OCI-LY1 (cell line): ENCODE results near the gene PODXL2.

ENCODE experiments used
- H2AFZ ChIP-seq: fragments of 200-600 bp; sonication (generic), shearing (Covaris generic); 2 replicates; pipeline ENCODE4 v1.6.0; 2014; ENCODE audit warnings: antibody characterized with exemption, mild to moderate bottlenecking, low read length
- H3F3A ChIP-seq: fragments of 200-600 bp; sonication (generic), shearing (Covaris generic); 2 replicates; pipeline ENCODE4 v1.6.0; 2014; ENCODE audit warnings: mild to moderate bottlenecking, antibody characterized with exemption, low read length, moderate library complexity; ENCODE audit not compliant: insufficient read depth
- H3K27ac ChIP-seq: fragments of 200-600 bp; sonication (generic); 2 replicates; pipeline ENCODE4 v1.5.1; 2014; ENCODE audit warnings: low read length, mixed run types, mild to moderate bottlenecking, low read depth; ENCODE audit not compliant: poor library complexity, severe bottlenecking
- H3K27me3 ChIP-seq: fragments of 200-600 bp; sonication (generic); 2 replicates; pipeline ENCODE4 v1.6.0; 2014; ENCODE audit warnings: antibody characterized with exemption, mild to moderate bottlenecking, low read length, moderate library complexity; ENCODE audit not compliant: insufficient read depth
- H3K36me3 ChIP-seq: fragments of 200-600 bp; sonication (generic); 2 replicates; pipeline ENCODE4 v1.6.1; 2014; ENCODE audit warnings: mild to moderate bottlenecking, antibody characterized with exemption, low read length, moderate library complexity, mixed read lengths; ENCODE audit not compliant: insufficient read depth
- H3K4me1 ChIP-seq: fragments of 200-600 bp; sonication (generic); 2 replicates; pipeline ENCODE4 v1.5.1; 2014; ENCODE audit warnings: mild to moderate bottlenecking, low read length, moderate library complexity; ENCODE audit not compliant: insufficient read depth, severe bottlenecking
- H3K4me2 ChIP-seq: fragments of 200-600 bp; sonication (generic), shearing (Covaris generic); 2 replicates; pipeline ENCODE4 v1.6.1; 2014; ENCODE audit warnings: low read length
- H3K4me3 ChIP-seq: fragments of 200-600 bp; sonication (generic); 2 replicates; pipeline ENCODE4 v1.5.1; 2014; ENCODE audit warnings: low read length, low read depth, mild to moderate bottlenecking, mixed read lengths; ENCODE audit not compliant: poor library complexity, severe bottlenecking
- H3K79me2 ChIP-seq: fragments of 200-600 bp; shearing (Covaris generic); 2 replicates; pipeline ENCODE4 v1.6.1; 2016; ENCODE audit warnings: mixed run types, low read length, mixed read lengths; ENCODE audit not compliant: insufficient read depth
- H3K9ac ChIP-seq: fragments of 200-600 bp; sonication (generic), shearing (Covaris generic); 2 replicates; pipeline ENCODE4 v1.6.1; 2014; ENCODE audit warnings: mild to moderate bottlenecking, low read length, mixed read lengths
- H3K9me2 ChIP-seq: fragments of 200-600 bp; sonication (generic), shearing (Covaris generic); 2 replicates; pipeline ENCODE4 v1.6.1; 2014; ENCODE audit warnings: low read depth, mild to moderate bottlenecking, low read length, mixed read lengths
- H3K9me3 ChIP-seq: fragments of 200-600 bp; shearing (Covaris generic); 2 replicates; pipeline ENCODE4 v1.6.1; 2014; ENCODE audit warnings: low read length, mixed read lengths
- H4K20me1 ChIP-seq: fragments of 200-600 bp; sonication (generic), shearing (Covaris generic); 2 replicates; pipeline ENCODE4 v1.6.0; 2016; ENCODE audit warnings: mild to moderate bottlenecking, low read length; ENCODE audit not compliant: insufficient read depth
- CTCF ChIP-seq: fragments of 200-600 bp; sonication (generic), shearing (Covaris generic); IDR thresholded peaks from 2 replicates; pipeline ENCODE4 v1.5.1; 2017; ENCODE audit warnings: mild to moderate bottlenecking, antibody characterized with exemption, low read length, moderate library complexity, mixed read lengths
- EZH2 ChIP-seq: fragments of 200-600 bp; sonication (generic), shearing (Covaris generic); IDR thresholded peaks from 2 replicates; pipeline ENCODE4 v1.8.0; 2017; ENCODE audit warnings: borderline replicate concordance, mixed run types, mild to moderate bottlenecking, antibody characterized with exemption, low read length, moderate library complexity, mixed read lengths

The PODXL2 gene

GRCh38 chr3:127682561-127682960, 53.6 kb downstream of the PODXL2 start:
- H3K9ac ChIP-seq: no peak overlapping the region
- no peaks in the 10 kb centered on the region for H3K36me3 ChIP-seq
- no peaks in the 10 kb centered on the region for H3K27me3 ChIP-seq
- H3K4me3 ChIP-seq: no peak overlapping the region
- no peaks in the 10 kb centered on the region for H3K79me2 ChIP-seq
- H3K9me3 ChIP-seq: no peaks in the 10 kb centered on the region
- no peak overlapping the region for H2AFZ ChIP-seq
- no peak overlapping the region for H3K4me2 ChIP-seq
- H3K9me2 ChIP-seq: no peaks in the 10 kb centered on the region
- H3K4me1 ChIP-seq: no peaks in the 10 kb centered on the region
- no peaks in the 10 kb centered on the region for H4K20me1 ChIP-seq
- H3F3A ChIP-seq: no peaks in the 10 kb centered on the region
- no peak overlapping the region for H3K27ac ChIP-seq
- TF ChIP-seq CTCF: no peak
- no peak for TF ChIP-seq EZH2

DNA sequence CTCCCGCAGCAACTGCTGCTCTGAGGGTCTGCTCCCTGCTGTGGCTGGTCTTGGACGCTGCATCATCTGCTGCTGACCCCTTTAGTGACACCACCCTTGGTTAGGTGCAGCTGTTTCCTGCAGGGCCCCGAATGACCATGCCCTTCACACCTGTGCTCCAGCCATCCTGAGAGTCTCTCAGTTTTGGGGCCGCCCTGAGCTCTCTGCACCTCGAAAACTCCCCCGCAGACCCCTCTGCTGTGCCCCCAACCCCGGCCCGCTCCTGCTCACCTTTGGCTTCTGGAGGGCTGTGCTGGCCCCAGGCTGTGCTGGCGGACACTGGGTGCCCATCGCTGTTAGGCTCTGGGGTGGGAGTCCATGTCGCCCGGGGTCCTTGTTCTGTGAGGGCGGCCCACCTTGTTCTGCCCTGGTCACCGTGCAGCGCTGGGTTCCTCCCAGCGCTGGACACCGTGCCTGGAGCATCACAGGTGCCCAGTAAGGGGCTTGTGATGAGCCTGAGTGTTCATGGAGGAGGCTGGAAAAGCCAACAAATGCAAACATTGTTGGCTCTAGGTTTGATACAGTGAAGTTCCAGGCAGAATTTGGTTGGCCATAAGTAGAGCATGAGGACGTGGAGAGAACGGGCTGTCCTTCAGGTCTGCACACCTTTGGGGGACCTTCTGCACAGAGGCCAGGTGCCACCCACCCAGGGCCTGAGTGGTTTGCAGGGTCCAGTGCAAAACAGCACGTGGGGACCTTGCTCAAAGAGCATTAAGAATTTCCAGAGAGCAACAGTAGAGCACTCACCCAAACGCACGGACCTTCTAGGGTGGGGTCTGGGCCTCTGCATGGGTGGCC, 56.1 kb downstream of the PODXL2 start:
- Histone ChIP-seq H3K4me2 (no peak overlapping the region), H4K20me1 (no peaks in the 10 kb centered on the region), H3K27ac (no peak overlapping the region), H3K9ac (no peak overlapping the region), H3F3A (no peaks in the 10 kb centered on the region), H3K4me3 (no peak overlapping the region), H3K27me3 (no peaks in the 10 kb centered on the region), H2AFZ (no peak overlapping the region), H3K9me2 (no peaks in the 10 kb centered on the region), H3K4me1 (no peaks in the 10 kb centered on the region), H3K36me3 (no peaks in the 10 kb centered on the region), H3K9me3 (no peaks in the 10 kb centered on the region), H3K79me2 (no peaks in the 10 kb centered on the region)
- TF ChIP-seq CTCF (no peak), EZH2 (no peak)

DNA sequence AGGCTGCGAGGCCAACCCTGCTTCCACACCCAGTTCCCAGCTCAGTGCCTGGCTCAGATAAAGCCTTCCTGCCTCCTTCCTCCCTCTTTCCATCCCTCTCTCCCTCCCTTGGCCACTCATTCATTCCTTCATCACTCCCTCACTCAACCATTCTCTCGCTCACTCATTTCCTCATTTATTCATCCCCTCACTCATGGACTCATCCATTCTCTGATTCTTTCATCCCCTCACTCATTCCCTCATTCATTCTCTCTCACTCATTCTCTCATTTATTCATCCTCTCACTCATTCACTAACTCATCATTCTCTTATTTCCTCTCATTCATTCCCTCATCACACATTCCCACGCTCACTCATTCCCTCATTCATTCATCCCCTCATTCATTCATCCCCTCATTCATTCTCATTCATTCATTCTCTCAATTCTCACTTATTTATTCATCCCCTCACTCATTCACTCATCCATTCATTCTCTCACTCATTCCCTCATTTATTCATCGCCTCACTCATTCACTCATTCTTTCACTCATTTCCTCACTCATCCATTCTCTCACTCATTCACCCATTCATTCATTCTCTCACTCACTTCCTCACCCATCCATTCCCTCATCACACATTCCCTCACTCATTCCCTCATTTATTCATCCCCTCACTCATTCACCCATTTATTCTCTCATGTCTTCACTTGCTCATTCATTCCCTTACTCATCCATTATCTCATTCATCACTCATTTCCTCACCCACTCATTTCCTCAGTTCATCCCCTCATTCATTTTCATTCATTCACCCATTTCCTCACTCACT, 56.9 kb downstream of the PODXL2 start:
- no peaks in the 10 kb centered on the region for H3K27me3 ChIP-seq
- TF ChIP-seq CTCF: no peak
- no peak for TF ChIP-seq EZH2
- H3K9me3 ChIP-seq: no peaks in the 10 kb centered on the region
- no peak overlapping the region for H3K4me2 ChIP-seq
- H3F3A ChIP-seq: no peaks in the 10 kb centered on the region
- no peak overlapping the region for H2AFZ ChIP-seq
- H3K9ac ChIP-seq: no peak overlapping the region
- H4K20me1 ChIP-seq: no peaks in the 10 kb centered on the region
- no peaks in the 10 kb centered on the region for H3K4me1 ChIP-seq
- no peak overlapping the region for H3K27ac ChIP-seq
- no peaks in the 10 kb centered on the region for H3K9me2 ChIP-seq
- no peaks in the 10 kb centered on the region for H3K79me2 ChIP-seq
- H3K36me3 ChIP-seq: no peaks in the 10 kb centered on the region
- H3K4me3 ChIP-seq: no peak overlapping the region
